ENCODE results near the gene RPS29.

GRCh38 chr14:49582113-49582977, 3.8 kb downstream of the RPS29 start:
- TF ChIP-seq CTCF (IDR thresholded peaks at IDR 0.05), result no peak
- no peak for TF ChIP-seq POLR2A (IDR thresholded peaks at IDR 0.05)
- TF ChIP-seq POLR2AphosphoS5 (IDR thresholded peaks at IDR 0.05), result no peak
- no peak for TF ChIP-seq EP300 (IDR thresholded peaks at IDR 0.05)

All from stomach (tissue), 4 donors.